GM12875 (cell line): Measurements from ENCODE around the gene NTN3.
A peak's percentile ranks its signal among the peaks of the same experiment; 100 is the strongest.

Experiments used
- H3K4me3 ChIP-seq: one replicate; pipeline ENCODE4 v1.5.1; 2011; ENCODE audit warnings: low read depth, low read length, control low read depth
- CTCF ChIP-seq: IDR thresholded peaks from 2 replicates; pipeline ENCODE4 v1.5.1; 2011; ENCODE audit warnings: low read depth, mild to moderate bottlenecking, control low read depth, inconsistent platforms, low read length, moderate library complexity, borderline replicate concordance; ENCODE audit not compliant: insufficient read depth

NTN3 gene

GRCh38 chr16:2486645-2487516 lies 15.8 kb downstream of the NTN3 start:
- TF ChIP-seq CTCF: peak; percentile 47
- no peak overlapping the region for H3K4me3 ChIP-seq

- TF ChIP-seq CTCF: no peak
- H3K4me3 ChIP-seq: no peak overlapping the region
Measured at GRCh38 chr16:2487517-2487842, 16.4 kb downstream of the NTN3 start.

- H3K4me3 ChIP-seq: no peak overlapping the region
- TF ChIP-seq CTCF: no peak
Measured at GRCh38 chr16:2487903-2488531, 16.9 kb downstream of the NTN3 start.

GRCh38 chr16:2489581-2489980 lies 18.5 kb downstream of the NTN3 start:
- TF ChIP-seq CTCF: no peak
- no peak overlapping the region for H3K4me3 ChIP-seq

- no peak overlapping the region for H3K4me3 ChIP-seq
- no peak for TF ChIP-seq CTCF
Measured at GRCh38 chr16:2490190-2491105, 19.4 kb downstream of the NTN3 start.

GRCh38 chr16:2492292-2492691 lies 21.2 kb downstream of the NTN3 start:
- H3K4me3 ChIP-seq: no peak overlapping the region
- TF ChIP-seq CTCF: no peak

- H3K4me3 ChIP-seq: no peak overlapping the region
- no peak for TF ChIP-seq CTCF
Measured at GRCh38 chr16:2493605-2494004, 22.5 kb downstream of the NTN3 start.
